ENCODE data around the gene CTCFL.

CTCFL gene

GRCh38 chr20:57537822-57538221, 12.9 kb upstream of the CTCFL start:
- TF ChIP-seq TAF1 (IDR thresholded peaks at IDR 0.05; ENCODE audit: borderline replicate concordance, insufficient read depth, low read length) (no peak), POLR2AphosphoS5 (IDR thresholded peaks at IDR 0.05; ENCODE audit: low read depth, low read length) (no peak), SIN3A (IDR thresholded peaks at IDR 0.05; ENCODE audit: borderline replicate concordance, insufficient read depth, low read length) (no peak)

- TF ChIP-seq SIN3A (IDR thresholded peaks at IDR 0.05; ENCODE audit: borderline replicate concordance, insufficient read depth, low read length) (no peak), REST (IDR thresholded peaks at IDR 0.05; ENCODE audit: insufficient read depth in 1 of 2, low read depth in 2 of 2, low read length in 2 of 2) (no peak), TAF1 (IDR thresholded peaks at IDR 0.05; ENCODE audit: borderline replicate concordance, insufficient read depth, low read length) (no peak), POLR2AphosphoS5 (IDR thresholded peaks at IDR 0.05; ENCODE audit: low read depth, low read length) (no peak), FOXP2 (optimal IDR thresholded peaks at IDR 0.05; ENCODE audit: borderline replicate concordance, extremely low read depth, extremely low read length, insufficient read depth) (no peak)
Observed at GRCh38 chr20:57536771-57537724, 12.1 kb upstream of the CTCFL start.

GRCh38 chr20:57536120-57536708, 11.3 kb upstream of the CTCFL start:
- TF ChIP-seq SIN3A (IDR thresholded peaks at IDR 0.05; ENCODE audit: borderline replicate concordance, insufficient read depth, low read length), result no peak
- TF ChIP-seq TAF1 (IDR thresholded peaks at IDR 0.05; ENCODE audit: borderline replicate concordance, insufficient read depth, low read length), result no peak
- no peak for TF ChIP-seq REST (IDR thresholded peaks at IDR 0.05; ENCODE audit: insufficient read depth in 1 of 2, low read depth in 2 of 2, low read length in 2 of 2)
- TF ChIP-seq FOXP2 (optimal IDR thresholded peaks at IDR 0.05; ENCODE audit: borderline replicate concordance, extremely low read depth, extremely low read length, insufficient read depth), result no peak
- no peak for TF ChIP-seq POLR2AphosphoS5 (IDR thresholded peaks at IDR 0.05; ENCODE audit: low read depth, low read length)

- no peak for TF ChIP-seq FOXP2 (optimal IDR thresholded peaks at IDR 0.05; ENCODE audit: borderline replicate concordance, extremely low read depth, extremely low read length, insufficient read depth)
- TF ChIP-seq SIN3A (IDR thresholded peaks at IDR 0.05; ENCODE audit: borderline replicate concordance, insufficient read depth, low read length), result no peak
- no peak for TF ChIP-seq TAF1 (IDR thresholded peaks at IDR 0.05; ENCODE audit: borderline replicate concordance, insufficient read depth, low read length)
- no peak for TF ChIP-seq POLR2AphosphoS5 (IDR thresholded peaks at IDR 0.05; ENCODE audit: low read depth, low read length)
- no peak for TF ChIP-seq REST (IDR thresholded peaks at IDR 0.05; ENCODE audit: insufficient read depth in 1 of 2, low read depth in 2 of 2, low read length in 2 of 2)
Observed at GRCh38 chr20:57535297-57535696, 10.4 kb upstream of the CTCFL start.

- TF ChIP-seq POLR2AphosphoS5 (IDR thresholded peaks at IDR 0.05; ENCODE audit: low read depth, low read length) (no peak), TAF1 (IDR thresholded peaks at IDR 0.05; ENCODE audit: borderline replicate concordance, insufficient read depth, low read length) (no peak), SIN3A (IDR thresholded peaks at IDR 0.05; ENCODE audit: borderline replicate concordance, insufficient read depth, low read length) (no peak), FOXP2 (optimal IDR thresholded peaks at IDR 0.05; ENCODE audit: borderline replicate concordance, extremely low read depth, extremely low read length, insufficient read depth) (no peak), REST (IDR thresholded peaks at IDR 0.05; ENCODE audit: insufficient read depth in 1 of 2, low read depth in 2 of 2, low read length in 2 of 2) (no peak)
Observed at GRCh38 chr20:57532104-57532503, 7.2 kb upstream of the CTCFL start.

Data from PFSK-1 (cell line).